IMR-90 (cell line): ENCODE data around the gene RPUSD1. TPM values are rescaled to one million over a fixed set of nuclear protein-coding genes. Genes with fewer than 3 reads are reported as not detected.

ENCODE experiments used
- ATAC-seq: fragments of 200-7000 bp; cut with Tn5 transposase; 2 replicates; pipeline ENCODE4 v1.9.1; 2020; ENCODE audit warnings: low read depth, mild to moderate bottlenecking, moderate library complexity
- BruUV-seq: library from RNA; stranded (reverse); fragments of 400-500 nt; replicated peaks from 2 replicates; lab custom pipeline; 2021; lab: Mats Ljungman, UMichigan
- CTCF ChIA-PET: fragments of 300-600 bp; formaldehyde crosslinking; extraction: SDS; loops from one replicate; lab custom pipeline; 2021; ENCODE audit warnings: antibody characterized with exemption; lab: Yijun Ruan, JAX
- POLR2A ChIA-PET: fragments of 300-600 bp; sonication (Branson Sonifier 250); formaldehyde crosslinking; loops from one replicate; lab custom pipeline; 2022; ENCODE audit warnings: antibody characterized with exemption; ENCODE audit not compliant: unreplicated experiment; lab: Charles Lee
- DNase-seq: peaks from one replicate; pipeline ENCODE4 v3.0.0; 2013
- H2AFZ ChIP-seq: replicated peaks from 2 replicates; pipeline ENCODE3; 2013; ENCODE audit warnings: low read length, mild to moderate bottlenecking; ENCODE audit not compliant: poor library complexity
- H2AK5ac ChIP-seq: 2 replicates; pipeline ENCODE4 v1.6.1; 2013; ENCODE audit warnings: low read depth, low read length, inconsistent platforms
- H2AK9ac ChIP-seq: replicated peaks from 2 replicates; pipeline ENCODE3; 2013; ENCODE audit warnings: mild to moderate bottlenecking, low read depth, low read length, moderate library complexity; ENCODE audit not compliant: poor library complexity
- H2BK120ac ChIP-seq: 2 replicates; pipeline ENCODE4 v1.6.1; 2013; ENCODE audit warnings: low read depth, low read length, inconsistent platforms
- H2BK15ac ChIP-seq: 3 replicates; pipeline ENCODE4 v1.6.1; 2013; ENCODE audit warnings: low read depth, low read length, inconsistent platforms
- H2BK20ac ChIP-seq: 2 replicates; pipeline ENCODE4 v1.6.1; 2013; ENCODE audit warnings: low read depth, mild to moderate bottlenecking, inconsistent platforms, low read length, moderate library complexity
- H2BK5ac ChIP-seq: 2 replicates; pipeline ENCODE4 v1.6.1; 2013; ENCODE audit warnings: mild to moderate bottlenecking, low read depth, low read length, inconsistent platforms; ENCODE audit not compliant: poor library complexity, severe bottlenecking
- H3K14ac ChIP-seq: replicated peaks from 2 replicates; pipeline ENCODE4 v1.6.1; 2013; ENCODE audit warnings: low read depth, low read length, inconsistent platforms
- H3K18ac ChIP-seq: 2 replicates; pipeline ENCODE4 v1.6.1; 2013; ENCODE audit warnings: low read depth, low read length, control low read depth
- H3K23ac ChIP-seq: 2 replicates; pipeline ENCODE4 v1.6.1; 2013; ENCODE audit warnings: low read depth, low read length, inconsistent platforms
- H3K27ac ChIP-seq: 2 replicates; pipeline ENCODE4 v1.5.1; 2013; ENCODE audit warnings: mild to moderate bottlenecking, control low read depth, low read length; ENCODE audit not compliant: insufficient read depth
- H3K27me3 ChIP-seq: 2 replicates; pipeline ENCODE4 v1.6.1; 2013; ENCODE audit warnings: low read length; ENCODE audit not compliant: control insufficient read depth, insufficient read depth
- H3K36me3 ChIP-seq: 2 replicates; pipeline ENCODE4 v1.6.1; 2013; ENCODE audit warnings: low read length, mixed read lengths; ENCODE audit not compliant: control insufficient read depth, insufficient read depth
- H3K4ac ChIP-seq: 2 replicates; pipeline ENCODE4 v1.6.1; 2013; ENCODE audit warnings: low read depth, low read length, inconsistent platforms
- H3K4me1 ChIP-seq: 2 replicates; pipeline ENCODE4 v1.6.1; 2013; ENCODE audit warnings: low read length, mixed read lengths; ENCODE audit not compliant: control insufficient read depth, insufficient read depth
- H3K4me2 ChIP-seq: 2 replicates; pipeline ENCODE4 v1.6.1; 2013; ENCODE audit warnings: low read depth, mild to moderate bottlenecking, control low read depth, low read length, moderate library complexity
- H3K4me3 ChIP-seq: 2 replicates; pipeline ENCODE4 v1.5.1; 2013; ENCODE audit warnings: low read depth, mild to moderate bottlenecking, control low read depth, low read length, moderate library complexity; ENCODE audit not compliant: insufficient read depth
- H3K56ac ChIP-seq: 2 replicates; pipeline ENCODE4 v1.6.1; 2013; ENCODE audit warnings: low read length, inconsistent platforms; ENCODE audit not compliant: insufficient read depth; ENCODE audit errors: extremely low read depth
- H3K79me1 ChIP-seq, 2 experiments: 2 replicates each; pipeline ENCODE4 v1.6.1; 2013; ENCODE audit warnings: low read length in 2 of 2, inconsistent platforms in 1 of 2, low read depth in 1 of 2
- H3K9ac ChIP-seq: 2 replicates; pipeline ENCODE4 v1.6.1; 2013; ENCODE audit warnings: low read depth, low read length, control low read depth
- H3K9me1 ChIP-seq: 2 replicates; pipeline ENCODE4 v1.6.1; 2013; ENCODE audit warnings: low read length, inconsistent platforms; ENCODE audit not compliant: insufficient read depth
- H3K9me3 ChIP-seq: 2 replicates; pipeline ENCODE4 v1.6.1; 2013; ENCODE audit warnings: low read length; ENCODE audit not compliant: control insufficient read depth, insufficient read depth
- H4K20me1 ChIP-seq: 2 replicates; pipeline ENCODE4 v1.6.1; 2013; ENCODE audit warnings: low read length, inconsistent platforms; ENCODE audit not compliant: insufficient read depth
- H4K5ac ChIP-seq: 2 replicates; pipeline ENCODE4 v1.6.1; 2013; ENCODE audit warnings: mild to moderate bottlenecking, low read depth, low read length, control low read depth
- H4K8ac ChIP-seq, 2 experiments: 2 replicates each; pipeline ENCODE4 v1.6.1; 2013; ENCODE audit warnings: low read depth in 2 of 2, low read length in 2 of 2, control low read depth in 1 of 2, inconsistent platforms in 1 of 2
- H4K91ac ChIP-seq: 2 replicates; pipeline ENCODE4 v1.6.1; 2013; ENCODE audit warnings: low read depth, low read length, inconsistent platforms; ENCODE audit not compliant: insufficient read depth
- CHD1 ChIP-seq: IDR thresholded peaks from 2 replicates; pipeline ENCODE4 v1.6.1; 2012; ENCODE audit warnings: low read depth, low read length, improper control_type of control experiment
- FOS ChIP-seq: fragments of 150-350 bp; IDR thresholded peaks from 2 replicates; pipeline ENCODE4 v1.6.1; 2016; ENCODE audit warnings: low read depth, low read length
- MAFK ChIP-seq: IDR thresholded peaks from 2 replicates; pipeline ENCODE4 v1.6.1; 2012; ENCODE audit warnings: low read depth, low read length, improper control_type of control experiment
- RAD21 ChIP-seq: IDR thresholded peaks from 2 replicates; pipeline ENCODE4 v1.6.1; 2012; ENCODE audit warnings: low read length, improper control_type of control experiment
- RFX5 ChIP-seq: IDR thresholded peaks from 2 replicates; pipeline ENCODE4 v1.8.0; 2012; ENCODE audit warnings: low read depth, mild to moderate bottlenecking, low read length, moderate library complexity
- SMC3 ChIP-seq: fragments of 150-350 bp; IDR thresholded peaks from 2 replicates; pipeline ENCODE4 v1.6.1; 2016; ENCODE audit warnings: low read depth, mild to moderate bottlenecking, antibody characterized with exemption, low read length, moderate library complexity
- WGBS, 2 experiments: methylation state at CpG; one replicate each; pipeline versions ENCODE4 v1.1.5 to v1.1.7; 2013; ENCODE audit warnings: missing lambda C conversion rate in 2 of 2; ENCODE audit not compliant: insufficient read length in 1 of 2; ENCODE audit errors: extremely low coverage in 2 of 2; 5-methylcytosine and 5-hydroxymethylcytosine counted together
- dilution Hi-C: fragments of 300-500 bp; cut with HindIII; formaldehyde crosslinking; loops from one replicate; pipeline ENCODE4 v1.14.3; 2018; ENCODE audit warnings: low sequenced_read_pairs; ENCODE audit not compliant: unreplicated experiment
- in situ Hi-C: fragments of 300-500 bp; cut with MboI; formaldehyde crosslinking; loops from 3 replicates; pipeline ENCODE4 v1.14.3; 2019; ENCODE audit warnings: low sequenced_read_pairs, inconsistent platforms, mixed read lengths
- intact Hi-C: fragments of 100-400 bp; cut with micrococcal nuclease; formaldehyde crosslinking; loops from 2 replicates; pipeline ENCODE4 v1.10.0; 2022
- polyA plus RNA-seq, 3 experiments: library from polyadenylated mRNA; depleted of rRNA; stranded (reverse); fragments of >200 nt; gene quantifications; 2 replicates each; pipeline ENCODE4 v1.2.3, GENCODE V29; 2012; ENCODE audit warnings: low replicate concordance in 1 of 3
- total RNA-seq: library from RNA; depleted of rRNA; stranded (reverse); fragments of >200 nt; gene quantifications from 2 replicates; pipeline ENCODE4 v1.2.3, GENCODE V29; 2012

The RPUSD1 gene
- total and polyA plus RNA-seq, 2 of the 4 experiments (the other 2 are of a cell fraction) = 13.1 to 32.3 TPM

DNA sequence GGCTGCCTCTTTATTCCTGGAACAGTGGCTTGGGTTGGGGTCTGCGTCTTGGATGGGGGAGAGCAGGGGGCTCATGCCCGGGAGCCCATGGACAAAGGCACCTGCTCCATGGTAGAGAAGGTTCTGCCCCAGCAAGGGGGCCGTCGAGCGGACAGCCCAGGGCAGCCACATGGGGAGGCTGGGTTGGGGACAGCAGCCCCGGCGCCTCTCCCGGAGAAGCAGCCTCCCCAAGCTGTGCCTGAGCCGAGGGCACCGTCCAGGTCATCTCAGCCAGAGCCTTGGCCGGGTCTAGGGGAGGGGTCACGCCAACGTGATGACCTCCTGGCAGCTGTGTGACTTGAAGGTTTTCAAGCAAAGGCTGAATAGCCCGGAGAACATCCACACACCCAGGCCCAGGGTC, 45.2 kb upstream of the RPUSD1 start:
- Histone ChIP-seq H3K18ac (no peak overlapping the region), H2BK5ac (no peak overlapping the region), H3K14ac (no peak overlapping the region), H3K9me1 (no peaks in the 10 kb centered on the region), H4K5ac (no peak overlapping the region), H2AK5ac (no peak overlapping the region), H3K56ac (no peak overlapping the region), H2BK15ac (no peak overlapping the region), H2AFZ (no peak overlapping the region), H4K20me1 (no peaks in the 10 kb centered on the region), H3K4ac (no peak overlapping the region), H4K91ac (no peak overlapping the region), H3K4me2 (no peak overlapping the region), H3K27me3 (no peaks in the 10 kb centered on the region; the same call in 1 of the 2 replicates), H3K79me1 (no peaks in the 10 kb centered on the region), H3K4me3 (no peak overlapping the region), H3K27ac (no peak overlapping the region), H3K9ac (no peak overlapping the region), H3K23ac (no peak overlapping the region), H2BK20ac (no peak overlapping the region), H3K9me3 (peaks cover 23% of the 10 kb centered on the region), H2AK9ac (no peak overlapping the region), H3K36me3 (no peaks in the 10 kb centered on the region), H4K8ac (no peak overlapping the region), H3K4me1 (no peaks in the 10 kb centered on the region), H2BK120ac (no peak overlapping the region)
- no TSS peak for BruUV-seq
- intact Hi-C loops = no loop called here
- dilution Hi-C loops = no loop called here
- TF ChIP-seq CHD1 (no peak), MAFK (no peak), SMC3 (no peak), FOS (no peak), RFX5 (no peak), RAD21 (no peak)
- no peak for DNase-seq
- no peak for ATAC-seq
- CTCF ChIA-PET = no interaction called here
- WGBS, 2 experiments = 69% methylated on average over 6 of the region's 14 CpGs; no CpG with 5 or more reads in 1 of the 2 experiments
- in situ Hi-C loops = no loop called here
- POLR2A ChIA-PET = no interaction called here
